ENCODE measurements around the gene MATN1.

The MATN1 gene

GRCh38 chr1:30731806-30732276, 8.5 kb upstream of the MATN1 start:
- DNase-seq (ENCODE audit: low read depth, low spot score) = no peak

- DNase-seq (ENCODE audit: low read depth, low spot score) = no peak
Observed at GRCh38 chr1:30731109-30731805, 7.9 kb upstream of the MATN1 start.

GRCh38 chr1:30730346-30731108, 7.1 kb upstream of the MATN1 start:
- no peak for DNase-seq (ENCODE audit: low read depth, low spot score)

- DNase-seq (ENCODE audit: low read depth, low spot score) = no peak
Observed at GRCh38 chr1:30729901-30730300, 6.5 kb upstream of the MATN1 start.

- DNase-seq (ENCODE audit: low read depth, low spot score) = no peak
Observed at GRCh38 chr1:30728832-30729638, 5.7 kb upstream of the MATN1 start.

GRCh38 chr1:30728340-30728739, 5.0 kb upstream of the MATN1 start:
- DNase-seq (ENCODE audit: low read depth, low spot score) = no peak

- DNase-seq (ENCODE audit: low read depth, low spot score) = peak; percentile 71
Observed at GRCh38 chr1:30727824-30728223, 4.4 kb upstream of the MATN1 start.

GRCh38 chr1:30726773-30727684, 3.6 kb upstream of the MATN1 start:
- no peak for DNase-seq (ENCODE audit: low read depth, low spot score)

GRCh38 chr1:30726236-30726635, 2.9 kb upstream of the MATN1 start:
- no peak for DNase-seq (ENCODE audit: low read depth, low spot score)

GRCh38 chr1:30725450-30726095, 2.2 kb upstream of the MATN1 start:
- no peak for DNase-seq (ENCODE audit: low read depth, low spot score)

- no peak for DNase-seq (ENCODE audit: low read depth, low spot score)
Observed at GRCh38 chr1:30724655-30725421, 1.5 kb upstream of the MATN1 start.

- no peak for DNase-seq (ENCODE audit: low read depth, low spot score)
Observed at GRCh38 chr1:30724175-30724574, 790 bp upstream of the MATN1 start.

- peak; percentile 48 for DNase-seq (ENCODE audit: low read depth, low spot score)
Observed at GRCh38 chr1:30721812-30722537, 1.4 kb downstream of the MATN1 start.

GRCh38 chr1:30721341-30721793, 2.0 kb downstream of the MATN1 start:
- DNase-seq (ENCODE audit: low read depth, low spot score) = no peak

- DNase-seq (ENCODE audit: low read depth, low spot score) = no peak
Observed at GRCh38 chr1:30720271-30721223, 2.8 kb downstream of the MATN1 start.

GRCh38 chr1:30719406-30720270, 3.7 kb downstream of the MATN1 start:
- no peak for DNase-seq (ENCODE audit: low read depth, low spot score)
